Liver (tissue), 3 donors: ENCODE data around the gene PCDHA7.
"Not testable (repeated sequence)": the region's sequence is repeated elsewhere in the genome, so short reads cannot be mapped to it uniquely, and the experiment has no call there.

Experiments used
- CTCF ChIP-seq: fragments of 150-350 bp; IDR thresholded peaks from 2 replicates; pipeline ENCODE4 v1.5.1; 2017; ENCODE audit warnings: improper control_type of control experiment, low read depth, low read length; ENCODE audit not compliant: missing input control
- EGR1 ChIP-seq, 2 donors: IDR thresholded peaks; 2 replicates each; pipeline ENCODE4 v1.6.1; 2016 to 2018; ENCODE audit warnings: antibody characterized with exemption in 2 of 2, low read depth in 2 of 2
- FOXA1 ChIP-seq: IDR thresholded peaks from 2 replicates; pipeline ENCODE4 v1.6.1; 2016; ENCODE audit warnings: antibody characterized with exemption
- MAX ChIP-seq: IDR thresholded peaks from 2 replicates; pipeline ENCODE4 v1.6.1; 2016; ENCODE audit warnings: antibody characterized with exemption
- RAD21 ChIP-seq, 2 donors: IDR thresholded peaks; 2 replicates each; pipeline ENCODE4 v1.6.1; 2016; ENCODE audit warnings: antibody characterized with exemption in 2 of 2, mild to moderate bottlenecking in 2 of 2
- REST ChIP-seq: IDR thresholded peaks from 2 replicates; pipeline ENCODE4 v1.6.1; 2016; ENCODE audit warnings: antibody characterized with exemption, mild to moderate bottlenecking
- RXRA ChIP-seq, 2 donors: IDR thresholded peaks; 2 replicates each; pipeline ENCODE4 v1.6.1; 2017 to 2018; ENCODE audit warnings: antibody characterized with exemption in 2 of 2, mild to moderate bottlenecking in 1 of 2
- SP1 ChIP-seq: IDR thresholded peaks from 2 replicates; pipeline ENCODE4 v1.6.1; 2018; ENCODE audit warnings: antibody characterized with exemption, mild to moderate bottlenecking
- YY1 ChIP-seq: IDR thresholded peaks from 2 replicates; pipeline ENCODE4 v1.6.1; 2016; ENCODE audit warnings: antibody characterized with exemption, mild to moderate bottlenecking
- ZBTB33 ChIP-seq: IDR thresholded peaks from 2 replicates; pipeline ENCODE4 v1.6.1; 2016; ENCODE audit warnings: antibody characterized with exemption
- donor health status: healthy.
- donor health status: healthy.

GRCh38 chr5:140796072-140796717 is 37.9 kb upstream of the PCDHA7 start:
- not testable (repeated sequence) for TF ChIP-seq CTCF; YY1; MAX; FOXA1; REST; SP1; RXRA (IDR thresholded peaks at IDR 0.05); RAD21 (IDR thresholded peaks at IDR 0.05); ZBTB33; EGR1 (IDR thresholded peaks at IDR 0.05; ENCODE audit: low read depth in 2 of 2)
